HG02981 (cell line): ENCODE measurements around the gene CLRN1.

Experiments
- ATAC-seq: cut with Tn5 transposase; IDR thresholded peaks from one replicate; pipeline ENCODE4 v1.9.1; 2021; ENCODE audit warnings: mild to moderate bottlenecking, moderate library complexity; ENCODE audit not compliant: unreplicated experiment

The CLRN1 gene

DNA sequence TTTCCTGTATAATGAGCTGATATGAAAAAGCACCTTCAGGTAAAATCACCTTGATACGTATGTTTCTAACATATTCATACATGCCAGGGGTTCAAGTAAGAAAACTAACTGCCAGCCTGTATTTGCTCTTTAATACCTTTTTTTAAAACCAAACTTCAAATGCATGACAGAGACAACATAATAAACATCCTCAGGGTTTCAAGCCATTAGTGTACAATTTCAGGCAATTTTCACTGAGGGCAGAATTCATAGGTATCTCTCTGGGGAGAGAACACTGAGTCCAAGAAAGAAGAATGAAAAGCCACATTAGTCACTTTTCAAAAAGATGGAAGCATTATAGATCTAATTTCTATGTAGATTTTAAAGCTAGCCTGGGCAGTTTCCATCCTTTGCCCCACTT lies 94.2 kb downstream of the CLRN1 start:
- no peak for ATAC-seq

DNA sequence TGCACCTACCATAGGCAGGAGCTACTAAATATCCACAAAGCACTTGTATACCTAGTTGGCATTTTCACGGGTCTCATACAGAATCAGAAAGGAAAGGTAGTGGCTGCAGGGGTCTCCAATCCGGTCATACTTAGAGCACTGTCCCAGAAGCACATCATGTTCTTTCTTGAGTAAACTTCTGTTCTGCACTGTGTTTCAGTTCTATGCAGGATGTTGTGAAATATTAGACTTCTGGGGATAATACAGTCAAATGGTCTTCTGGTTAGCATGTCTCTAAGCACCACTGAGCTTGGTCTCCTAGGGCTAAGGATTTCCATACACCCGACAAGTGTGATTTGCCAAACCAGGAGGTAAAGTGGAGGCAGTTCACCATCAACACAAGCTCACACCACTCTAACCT lies 95.2 kb downstream of the CLRN1 start:
- no peak for ATAC-seq

GRCh38 chr3:150876611-150877265 lies 95.8 kb downstream of the CLRN1 start:
- no peak for ATAC-seq
